HG02870 (cell line): Measurements from ENCODE around the gene C2CD2.

Experiments
- ATAC-seq: cut with Tn5 transposase; IDR thresholded peaks from one replicate; pipeline ENCODE4 v1.9.1; 2021; ENCODE audit warnings: mild to moderate bottlenecking, moderate library complexity; ENCODE audit not compliant: unreplicated experiment

Gene C2CD2

GRCh38 chr21:41890355-41890754 lies 63.5 kb downstream of the C2CD2 start:
- no peak for ATAC-seq

DNA sequence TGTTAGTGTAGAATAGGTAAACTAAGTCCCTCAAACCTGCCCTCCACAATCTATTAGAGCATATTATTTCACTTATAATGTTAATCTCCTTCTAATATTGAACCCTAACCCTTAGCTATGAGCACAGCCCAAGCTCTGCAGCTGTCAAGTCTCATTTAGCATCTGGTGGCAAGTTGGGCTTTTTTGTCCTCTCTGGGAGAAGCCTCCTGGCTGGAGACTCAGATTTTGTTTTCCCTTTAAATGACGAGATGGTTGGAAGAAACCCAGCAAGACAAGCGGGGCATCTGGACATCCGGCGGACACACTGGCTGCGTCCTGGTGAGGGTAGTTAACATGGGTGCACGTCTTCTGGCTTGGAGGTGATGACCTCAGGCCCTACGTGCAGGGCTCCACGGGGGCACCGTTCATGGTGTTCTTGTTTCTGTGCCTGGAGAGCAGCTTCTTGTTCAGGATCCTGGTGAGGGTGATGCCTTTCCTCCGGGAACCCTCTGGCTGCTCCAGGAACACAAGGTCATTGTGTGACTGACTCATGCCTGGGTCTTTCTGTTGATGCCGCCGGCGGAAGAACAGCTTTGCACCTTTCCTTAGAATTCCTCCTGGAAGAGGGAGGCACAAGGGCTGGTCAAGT lies 65.0 kb downstream of the C2CD2 start:
- no peak for ATAC-seq

- no peak for ATAC-seq
These were observed 66.2 kb downstream of the C2CD2 start for GRCh38 chr21:41887667-41888066.

- ATAC-seq, result no peak
These were observed 67.5 kb downstream of the C2CD2 start for GRCh38 chr21:41886328-41886727.

- ATAC-seq, result no peak
These were observed 68.3 kb downstream of the C2CD2 start for GRCh38 chr21:41885341-41886024.

GRCh38 chr21:41884501-41885030 lies 69.3 kb downstream of the C2CD2 start:
- no peak for ATAC-seq

DNA sequence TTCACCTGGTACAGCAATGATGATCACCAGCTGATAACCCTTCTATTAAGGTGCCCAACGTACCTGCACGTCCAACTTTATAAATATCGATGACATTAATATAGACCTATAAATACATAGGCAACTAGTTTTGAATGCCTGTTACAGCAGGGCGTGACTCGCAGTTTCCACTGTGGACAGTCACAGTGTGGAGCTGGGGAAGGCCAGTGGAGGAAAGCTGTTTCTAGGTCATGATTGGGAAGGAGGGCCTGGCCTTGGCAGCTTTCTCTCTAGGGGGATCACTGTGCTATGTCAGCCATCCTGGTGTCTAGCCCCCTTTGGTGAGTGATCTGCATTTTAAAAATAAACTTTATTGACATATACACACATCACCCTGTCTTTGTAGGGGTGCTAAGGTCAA lies 70.2 kb downstream of the C2CD2 start:
- ATAC-seq, result no peak

DNA sequence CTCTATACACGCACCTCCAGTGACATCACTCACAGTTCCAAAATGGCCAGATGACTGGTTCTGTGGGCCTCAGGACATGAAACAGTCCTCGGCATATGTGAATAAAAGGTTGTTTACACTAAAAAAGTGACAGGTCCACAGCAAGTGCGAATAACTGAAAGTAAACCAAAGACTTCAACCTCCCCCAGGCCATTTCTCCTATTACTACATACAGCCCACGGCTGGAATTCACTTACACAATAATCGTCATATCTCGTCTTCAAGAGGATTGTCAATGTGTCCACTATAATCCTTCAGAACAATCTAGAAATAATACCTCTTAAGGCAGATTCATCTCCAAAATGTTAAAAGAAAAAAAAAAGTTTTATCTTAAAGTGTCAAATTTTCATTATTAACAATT lies 72.8 kb downstream of the C2CD2 start:
- ATAC-seq, result no peak

DNA sequence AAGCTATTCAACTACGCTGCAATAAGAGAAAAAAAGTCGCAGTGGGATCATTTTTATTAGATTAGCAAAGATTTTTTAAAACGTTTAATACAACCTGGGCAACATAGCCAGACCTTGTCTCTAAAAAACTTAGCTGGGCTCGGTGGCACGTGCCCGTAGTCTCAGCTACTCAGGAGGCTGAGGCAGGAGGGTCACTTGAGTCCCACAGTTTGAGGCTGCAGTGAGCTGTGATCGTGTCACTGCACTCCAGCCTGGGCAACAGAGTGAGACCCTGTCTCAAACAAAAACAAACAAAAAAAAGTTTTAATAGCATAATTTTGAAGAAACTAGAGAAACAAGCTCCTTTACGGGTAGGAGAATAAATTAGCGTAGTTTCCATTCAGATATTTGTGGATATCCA lies 73.7 kb downstream of the C2CD2 start:
- no peak for ATAC-seq

- peak; percentile 43 for ATAC-seq
These were observed 74.4 kb downstream of the C2CD2 start, which contains the start of gene PRDM15 for GRCh38 chr21:41879190-41879998. PRDM15 (minus strand) TSS chr21:41879344; CDS start chr21:41860363, 18,981 bp downstream.

GRCh38 chr21:41878831-41879189 lies 75.0 kb downstream of the C2CD2 start:
- peak; percentile 35 for ATAC-seq

GRCh38 chr21:41877901-41878830 lies 75.7 kb downstream of the C2CD2 start:
- peak; percentile 18 for ATAC-seq

DNA sequence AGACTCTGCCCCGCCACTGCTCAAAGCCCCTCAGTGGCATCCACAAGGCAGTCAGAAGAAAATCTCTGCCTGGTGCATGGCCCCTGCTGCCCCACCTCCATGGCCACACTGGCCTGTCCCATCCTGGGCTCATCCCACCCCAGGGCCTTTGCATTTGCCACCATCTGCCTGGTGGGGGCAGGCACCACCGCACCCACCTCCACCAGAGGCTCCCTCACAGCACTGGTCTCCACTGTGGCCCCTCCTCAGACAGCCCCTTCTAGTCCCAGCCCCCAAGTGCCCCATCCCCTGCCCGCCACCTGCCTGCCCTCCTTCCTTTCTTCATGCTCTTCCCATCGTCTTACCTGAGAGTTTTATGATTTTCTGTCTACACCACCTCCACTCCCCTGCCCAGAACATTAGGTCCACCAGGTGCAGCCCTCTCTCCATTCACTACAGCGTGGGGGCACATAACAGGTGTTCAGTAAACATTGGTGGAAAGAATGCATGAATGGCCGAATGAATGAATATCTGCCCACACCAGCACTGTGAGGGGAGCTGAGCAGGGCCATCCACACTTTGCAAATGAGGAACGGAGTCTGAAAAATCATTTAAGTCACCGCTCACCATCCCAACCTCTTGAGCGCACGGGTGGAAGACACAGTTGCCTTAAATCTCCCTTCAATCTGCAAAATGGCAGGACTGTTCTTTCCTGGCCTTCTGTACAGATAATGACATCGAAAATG lies 76.7 kb downstream of the C2CD2 start:
- ATAC-seq, result no peak

DNA sequence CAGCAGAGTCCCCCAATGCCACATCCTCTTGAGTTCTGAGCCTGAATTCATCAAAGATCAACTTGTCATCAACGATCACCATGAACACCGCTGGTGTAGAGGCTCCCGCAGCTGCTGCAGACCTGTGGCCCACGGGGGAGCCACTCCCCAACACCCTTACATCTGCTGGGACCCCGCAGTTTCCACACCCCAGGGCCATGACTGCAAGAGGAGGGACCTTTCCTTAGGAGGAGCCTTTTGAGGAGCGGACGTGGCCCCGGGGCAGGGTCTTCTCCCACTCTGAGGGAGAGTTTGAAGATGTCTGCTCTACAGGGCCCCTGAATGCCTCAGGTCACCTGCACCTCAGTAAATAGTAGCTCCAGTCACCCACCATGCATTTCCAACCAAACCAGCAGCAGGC lies 77.4 kb downstream of the C2CD2 start:
- ATAC-seq, result no peak

- no peak for ATAC-seq
These were observed 78.7 kb downstream of the C2CD2 start for GRCh38 chr21:41875086-41875485.

GRCh38 chr21:41874611-41875010 lies 79.2 kb downstream of the C2CD2 start:
- no peak for ATAC-seq

- no peak for ATAC-seq
These were observed 80.4 kb downstream of the C2CD2 start for GRCh38 chr21:41873426-41873825.

- ATAC-seq, result no peak
These were observed 80.8 kb downstream of the C2CD2 start for GRCh38 chr21:41873005-41873404.

DNA sequence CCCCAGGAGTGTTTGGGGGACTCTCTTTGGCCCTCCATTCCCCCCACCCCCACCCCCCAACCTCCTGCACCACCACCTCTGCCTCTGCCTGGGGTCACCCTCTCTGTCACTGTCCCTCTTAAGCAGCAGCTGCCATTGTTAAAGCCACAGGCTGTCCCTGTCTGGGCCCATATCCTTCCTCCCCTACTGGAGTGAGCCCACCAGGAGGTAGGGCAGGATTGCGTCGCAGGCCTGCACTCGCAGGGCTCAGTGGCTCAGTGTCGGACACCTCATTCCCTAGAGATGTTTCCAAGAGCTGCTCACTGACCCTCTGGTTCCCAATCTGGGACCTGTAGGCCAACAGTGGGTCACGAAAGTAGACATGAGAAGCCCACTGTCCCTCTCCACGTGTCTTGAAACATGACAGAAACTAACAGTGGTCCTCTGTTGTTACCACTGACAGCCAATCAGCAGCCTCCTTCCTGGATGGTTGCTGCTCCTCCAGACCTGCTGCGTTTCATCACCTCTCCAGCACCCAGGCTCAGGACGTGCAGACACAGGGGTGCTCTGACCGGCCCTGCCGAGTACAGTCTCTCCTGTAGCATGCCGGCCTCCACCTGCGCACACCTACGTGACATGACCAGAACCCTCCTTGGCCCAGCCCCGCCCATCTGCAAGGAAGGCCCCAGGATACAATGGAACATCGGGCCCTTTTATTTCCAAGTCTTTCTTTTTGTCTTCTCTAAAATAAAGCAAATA lies 82.4 kb downstream of the C2CD2 start:
- no peak for ATAC-seq
